Fibroblast of lung (primary cell): ENCODE data around the gene FAM107B. TPM values are rescaled to one million over a fixed set of nuclear protein-coding genes. Genes with fewer than 3 reads are reported as not detected.
"Not testable (repeated sequence)": the region's sequence is repeated elsewhere in the genome, so short reads cannot be mapped to it uniquely, and the experiment has no call there.

Experiments used
- DNase-seq, 2 donors: peaks; one replicate each; pipeline versions ENCODE4 v3.0.0 to v3.0.0-alpha.2; 2010; ENCODE audit warnings: low read depth in 2 of 2
- H2AFZ ChIP-seq: 2 replicates; pipeline ENCODE4 v1.5.1; 2012; ENCODE audit warnings: low read length, control low read depth, inconsistent platforms
- H3K27ac ChIP-seq: 2 replicates; pipeline ENCODE4 v1.5.1; 2011; ENCODE audit warnings: low read length, control low read depth; ENCODE audit not compliant: insufficient read depth
- H3K27me3 ChIP-seq: 2 replicates; pipeline ENCODE4 v1.5.1; 2011; ENCODE audit warnings: mild to moderate bottlenecking, low read length; ENCODE audit not compliant: control insufficient read depth, insufficient read depth
- H3K36me3 ChIP-seq: 2 replicates; pipeline ENCODE4 v1.5.1; 2011; ENCODE audit warnings: low read length; ENCODE audit not compliant: control insufficient read depth, insufficient read depth
- H3K4me1 ChIP-seq: 2 replicates; pipeline ENCODE4 v1.5.1; 2011; ENCODE audit warnings: low read length; ENCODE audit not compliant: control insufficient read depth, insufficient read depth; ENCODE audit errors: extremely low read depth
- H3K4me2 ChIP-seq: 2 replicates; pipeline ENCODE4 v1.5.1; 2011; ENCODE audit warnings: low read length, control low read depth; ENCODE audit not compliant: insufficient read depth; ENCODE audit errors: extremely low read depth
- H3K4me3 ChIP-seq, 4 experiments: fragments of 200-600 bp in 1 of 4; sonication (generic) in 1 of 4; replicated peaks in 1 of 4; 2 replicates each; pipeline ENCODE4 v1.5.1; 2011 to 2016; ENCODE audit warnings: low read length in 4 of 4, low read depth in 3 of 4, mild to moderate bottlenecking in 3 of 4, control low read depth in 2 of 4, inconsistent platforms in 1 of 4, mixed read lengths in 1 of 4; ENCODE audit not compliant: insufficient read depth in 1 of 4; ENCODE audit errors: control extremely low read depth in 1 of 4
- H3K79me2 ChIP-seq: 2 replicates; pipeline ENCODE4 v1.5.1; 2012; ENCODE audit warnings: mild to moderate bottlenecking, low read length, inconsistent platforms; ENCODE audit not compliant: control insufficient read depth, insufficient read depth
- H3K9ac ChIP-seq: 2 replicates; pipeline ENCODE4 v1.5.1; 2011; ENCODE audit warnings: mild to moderate bottlenecking, low read length, control low read depth; ENCODE audit not compliant: insufficient read depth
- H3K9me3 ChIP-seq: 2 replicates; pipeline ENCODE4 v1.5.1; 2012; ENCODE audit warnings: low read depth, low read length; ENCODE audit not compliant: control insufficient read depth, insufficient read depth
- H4K20me1 ChIP-seq: 2 replicates; pipeline ENCODE4 v1.5.1; 2011; ENCODE audit warnings: low read length; ENCODE audit not compliant: control insufficient read depth, insufficient read depth; ENCODE audit errors: extremely low read depth
- EZH2 ChIP-seq: IDR thresholded peaks from 2 replicates; pipeline ENCODE4 v1.5.1; 2012; ENCODE audit warnings: low read length, control low read depth, mild to moderate bottlenecking; ENCODE audit errors: missing control alignments
- polyA plus RNA-seq, 2 donors: library from polyadenylated mRNA; depleted of rRNA in 1 of 2; stranded (reverse) in 1 of 2; unstranded in 1 of 2; fragments of >200 nt; gene quantifications; 2 replicates each; pipeline ENCODE4 v1.2.1, GENCODE V29; 2011 to 2012; ENCODE audit warnings: missing spikeins in 1 of 2
- total RNA-seq: library from RNA; depleted of rRNA; stranded (reverse); fragments of >200 nt; gene quantifications from 2 replicates; pipeline ENCODE4 v1.2.1, GENCODE V29; 2014
- TF ChIP-seq, protein P1 (sequence below), 2 donors: IDR thresholded peaks in 1 of 2; conservative IDR thresholded peaks in 1 of 2; 1 replicate in 1 of 2; 2 replicates in 1 of 2; pipeline ENCODE4 v1.5.1; 2011 to 2012; ENCODE audit warnings: low read length in 2 of 2, control low read depth in 1 of 2, inconsistent platforms in 1 of 2, low read depth in 1 of 2, mild to moderate bottlenecking in 1 of 2

Gene FAM107B
- total and polyA plus RNA-seq, 2 donors (not counting 1 experiment from before 2014, with no cell fraction given): 29.0 to 36.0 TPM

DNA sequence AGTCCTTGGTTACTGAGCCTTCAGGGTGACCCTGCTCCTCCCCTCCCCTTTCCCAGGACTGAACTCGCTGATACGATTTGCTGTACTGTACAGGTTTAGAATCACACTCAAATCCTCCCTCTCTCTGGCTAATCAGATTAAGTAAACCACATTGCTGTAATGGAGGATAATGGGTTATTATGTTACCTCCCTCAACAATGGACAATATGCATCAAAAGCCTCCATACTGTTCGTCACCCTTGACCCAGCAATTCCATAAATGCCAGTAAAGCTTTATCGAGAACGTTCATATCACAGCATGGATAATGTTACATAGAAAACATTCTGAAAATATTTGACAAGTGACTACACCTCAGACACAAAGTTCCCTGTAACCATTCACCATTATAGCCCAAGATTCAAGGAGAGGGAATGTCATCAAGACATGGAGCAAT is 61.7 kb downstream of the FAM107B start:
- no peak overlapping the region for H3K4me3 ChIP-seq
- no peaks in the 10 kb centered on the region for H3K27me3 ChIP-seq
- no peak overlapping the region for H2AFZ ChIP-seq
- no peaks in the 10 kb centered on the region for H3K4me1 ChIP-seq
- TF ChIP-seq EZH2: no peak
- TF ChIP-seq, protein P1, sequence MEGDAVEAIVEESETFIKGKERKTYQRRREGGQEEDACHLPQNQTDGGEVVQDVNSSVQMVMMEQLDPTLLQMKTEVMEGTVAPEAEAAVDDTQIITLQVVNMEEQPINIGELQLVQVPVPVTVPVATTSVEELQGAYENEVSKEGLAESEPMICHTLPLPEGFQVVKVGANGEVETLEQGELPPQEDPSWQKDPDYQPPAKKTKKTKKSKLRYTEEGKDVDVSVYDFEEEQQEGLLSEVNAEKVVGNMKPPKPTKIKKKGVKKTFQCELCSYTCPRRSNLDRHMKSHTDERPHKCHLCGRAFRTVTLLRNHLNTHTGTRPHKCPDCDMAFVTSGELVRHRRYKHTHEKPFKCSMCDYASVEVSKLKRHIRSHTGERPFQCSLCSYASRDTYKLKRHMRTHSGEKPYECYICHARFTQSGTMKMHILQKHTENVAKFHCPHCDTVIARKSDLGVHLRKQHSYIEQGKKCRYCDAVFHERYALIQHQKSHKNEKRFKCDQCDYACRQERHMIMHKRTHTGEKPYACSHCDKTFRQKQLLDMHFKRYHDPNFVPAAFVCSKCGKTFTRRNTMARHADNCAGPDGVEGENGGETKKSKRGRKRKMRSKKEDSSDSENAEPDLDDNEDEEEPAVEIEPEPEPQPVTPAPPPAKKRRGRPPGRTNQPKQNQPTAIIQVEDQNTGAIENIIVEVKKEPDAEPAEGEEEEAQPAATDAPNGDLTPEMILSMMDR (conservative IDR thresholded peaks at IDR 0.05 in 1 of 2, IDR thresholded peaks at IDR 0.05 in 1 of 2; ENCODE audit: low read depth in 1 of 2, low read length in 2 of 2): no peak
- H3K79me2 ChIP-seq: no peaks in the 10 kb centered on the region
- no peak overlapping the region for H3K9ac ChIP-seq
- no peak overlapping the region for H3K4me2 ChIP-seq
- no peaks in the 10 kb centered on the region for H3K36me3 ChIP-seq
- H3K27ac ChIP-seq: no peak overlapping the region
- DNase-seq: peak; percentile 5 to 26
- no peaks in the 10 kb centered on the region for H3K9me3 ChIP-seq
- no peaks in the 10 kb centered on the region for H4K20me1 ChIP-seq

DNA sequence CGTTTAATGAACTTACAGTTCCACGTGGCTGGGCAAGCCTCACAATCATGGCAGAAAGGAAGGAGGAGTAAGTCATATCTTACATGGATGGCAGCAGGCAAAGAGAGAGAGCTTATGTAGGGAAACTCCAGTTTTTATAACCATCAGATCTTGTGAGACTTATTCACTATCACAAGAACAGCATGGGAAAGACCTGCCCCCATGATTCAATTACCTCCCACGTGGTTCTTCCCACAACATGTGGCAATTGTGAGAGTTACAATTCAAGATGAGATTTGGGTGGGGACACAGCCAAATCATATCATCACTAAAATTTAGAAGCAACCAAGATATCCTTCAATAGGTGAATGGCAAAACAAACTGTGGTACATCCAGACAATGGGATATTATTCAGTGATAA is 65.4 kb downstream of the FAM107B start:
- not testable (repeated sequence) for H3K9ac ChIP-seq, H3K9me3 ChIP-seq, H3K4me2 ChIP-seq, H3K27me3 ChIP-seq, H3K4me1 ChIP-seq, H4K20me1 ChIP-seq, DNase-seq, H3K79me2 ChIP-seq, H3K27ac ChIP-seq, H3K36me3 ChIP-seq, H3K4me3 ChIP-seq, H2AFZ ChIP-seq

DNA sequence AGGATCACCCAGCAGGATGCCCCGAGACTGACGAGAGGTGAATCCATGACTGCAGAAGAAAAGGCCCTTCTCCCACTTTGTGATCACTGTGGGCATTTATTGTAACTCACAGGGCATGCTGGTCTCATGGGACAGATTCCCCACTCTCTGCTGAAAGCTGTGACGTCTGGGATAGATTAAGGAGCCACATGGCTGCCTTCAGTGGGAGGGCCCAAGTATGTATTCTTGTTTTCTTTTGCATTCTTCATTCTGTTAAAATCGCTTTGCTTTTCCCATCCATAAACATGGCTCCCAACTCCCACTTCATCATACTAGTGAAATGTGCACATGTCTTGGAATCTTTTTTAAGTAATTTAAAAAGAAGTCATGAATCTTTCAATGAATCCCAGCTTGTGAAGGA is 67.2 kb downstream of the FAM107B start:
- no peak for DNase-seq
- Histone ChIP-seq H3K9me3 (no peaks in the 10 kb centered on the region), H2AFZ (no peak overlapping the region), H3K9ac (no peak overlapping the region), H3K4me1 (no peaks in the 10 kb centered on the region), H3K36me3 (no peaks in the 10 kb centered on the region), H4K20me1 (no peaks in the 10 kb centered on the region), H3K4me2 (no peak overlapping the region), H3K4me3 (no peak overlapping the region), H3K79me2 (no peaks in the 10 kb centered on the region), H3K27ac (no peak overlapping the region), H3K27me3 (no peaks in the 10 kb centered on the region)
- TF ChIP-seq, protein P1 (conservative IDR thresholded peaks at IDR 0.05 in 1 of 2, IDR thresholded peaks at IDR 0.05 in 1 of 2; ENCODE audit: low read depth in 1 of 2, low read length in 2 of 2): no peak
- TF ChIP-seq EZH2: no peak
